Suprapubic skin (tissue), 3 donors: Measurements from ENCODE around the gene CNPY3.

Experiments used
- POLR2A ChIP-seq, 2 donors: fragments of 450-650 bp; IDR thresholded peaks; one replicate each; pipeline ENCODE4 v1.6.1; 2017; ENCODE audit warnings: antibody characterized with exemption in 2 of 2, mild to moderate bottlenecking in 2 of 2, moderate library complexity in 2 of 2
- TF ChIP-seq, protein P1 (sequence below), 2 donors: fragments of 200-600 bp in 1 of 2; fragments of 450-650 bp in 1 of 2; sonication (generic) in 1 of 2; IDR thresholded peaks; one replicate each; pipeline ENCODE4 v1.5.1; 2016 to 2019; ENCODE audit warnings: antibody characterized with exemption in 2 of 2, mild to moderate bottlenecking in 1 of 2, moderate library complexity in 1 of 2

DNA sequence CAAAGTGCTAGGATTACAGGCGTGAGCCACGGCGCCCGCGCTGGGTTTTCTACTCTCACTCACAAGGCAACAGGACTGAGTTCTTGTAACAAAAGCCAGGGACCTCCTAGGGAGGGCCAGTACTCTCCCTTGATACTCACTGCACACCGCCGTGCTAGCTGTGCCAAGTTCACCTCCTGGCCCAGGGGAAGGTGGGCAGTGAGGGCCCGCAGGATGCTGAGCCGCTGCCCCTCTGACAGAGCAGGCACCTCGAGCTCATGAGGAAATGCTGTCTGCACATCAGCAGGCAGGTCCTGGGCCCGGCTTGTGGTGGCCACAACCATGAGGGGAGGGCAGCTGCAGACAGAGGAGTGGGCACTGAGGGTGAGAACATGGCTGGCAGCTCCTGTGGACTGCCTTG, 37.9 kb downstream of the CNPY3 start:
- TF ChIP-seq, protein P1, sequence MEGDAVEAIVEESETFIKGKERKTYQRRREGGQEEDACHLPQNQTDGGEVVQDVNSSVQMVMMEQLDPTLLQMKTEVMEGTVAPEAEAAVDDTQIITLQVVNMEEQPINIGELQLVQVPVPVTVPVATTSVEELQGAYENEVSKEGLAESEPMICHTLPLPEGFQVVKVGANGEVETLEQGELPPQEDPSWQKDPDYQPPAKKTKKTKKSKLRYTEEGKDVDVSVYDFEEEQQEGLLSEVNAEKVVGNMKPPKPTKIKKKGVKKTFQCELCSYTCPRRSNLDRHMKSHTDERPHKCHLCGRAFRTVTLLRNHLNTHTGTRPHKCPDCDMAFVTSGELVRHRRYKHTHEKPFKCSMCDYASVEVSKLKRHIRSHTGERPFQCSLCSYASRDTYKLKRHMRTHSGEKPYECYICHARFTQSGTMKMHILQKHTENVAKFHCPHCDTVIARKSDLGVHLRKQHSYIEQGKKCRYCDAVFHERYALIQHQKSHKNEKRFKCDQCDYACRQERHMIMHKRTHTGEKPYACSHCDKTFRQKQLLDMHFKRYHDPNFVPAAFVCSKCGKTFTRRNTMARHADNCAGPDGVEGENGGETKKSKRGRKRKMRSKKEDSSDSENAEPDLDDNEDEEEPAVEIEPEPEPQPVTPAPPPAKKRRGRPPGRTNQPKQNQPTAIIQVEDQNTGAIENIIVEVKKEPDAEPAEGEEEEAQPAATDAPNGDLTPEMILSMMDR (IDR thresholded peaks at IDR 0.05), result no peak
- no peak for TF ChIP-seq POLR2A (IDR thresholded peaks at IDR 0.05)
